CD14-positive monocyte (primary cell): Measurements from ENCODE around the gene PLXNA4. TPM values are rescaled to one million over a fixed set of nuclear protein-coding genes. Genes with fewer than 3 reads are reported as not detected.

Source experiments
- DNase-seq, 3 donors: peaks; one replicate each; pipeline ENCODE4 v3.0.0-alpha.2; 2011 to 2022
- H2AFZ ChIP-seq: 2 replicates; pipeline ENCODE4 v1.6.0; 2012; ENCODE audit warnings: mild to moderate bottlenecking, low read depth, low read length, inconsistent platforms; ENCODE audit not compliant: insufficient read depth, poor library complexity, severe bottlenecking
- H3K27ac ChIP-seq, 2 donors: 1 replicate in 1 of 2; 2 replicates in 1 of 2; pipeline ENCODE4 v1.5.1; 2012 to 2013; ENCODE audit warnings: low read length in 2 of 2, control low read depth in 1 of 2, inconsistent platforms in 1 of 2, low read depth in 1 of 2, mild to moderate bottlenecking in 1 of 2
- H3K27me3 ChIP-seq, 2 donors: one replicate each; pipeline versions ENCODE4 v1.6.0 to v1.6.1; 2011 to 2013; ENCODE audit warnings: low read length in 2 of 2; ENCODE audit not compliant: control insufficient read depth in 2 of 2, insufficient read depth in 2 of 2
- H3K36me3 ChIP-seq, 2 donors: replicated peaks in 1 of 2; 1 replicate in 1 of 2; 2 replicates in 1 of 2; pipeline versions ENCODE4 v1.5.1 to v1.6.1; 2012 to 2013; ENCODE audit warnings: low read length in 2 of 2, control low read depth in 1 of 2, inconsistent platforms in 1 of 2, mild to moderate bottlenecking in 1 of 2; ENCODE audit not compliant: insufficient read depth in 2 of 2, control insufficient read depth in 1 of 2
- H3K4me1 ChIP-seq, 2 donors: 1 replicate in 1 of 2; 2 replicates in 1 of 2; pipeline versions ENCODE4 v1.5.1 to v1.6.1; 2012 to 2013; ENCODE audit warnings: low read length in 2 of 2, control low read depth in 1 of 2, inconsistent platforms in 1 of 2, mild to moderate bottlenecking in 1 of 2, moderate library complexity in 1 of 2; ENCODE audit not compliant: insufficient read depth in 2 of 2, control insufficient read depth in 1 of 2
- H3K4me2 ChIP-seq: replicated peaks from 2 replicates; pipeline ENCODE3; 2012; ENCODE audit warnings: low read length, moderate library complexity, mild to moderate bottlenecking; ENCODE audit not compliant: poor library complexity, severe bottlenecking; ENCODE audit errors: extremely low read depth
- H3K4me3 ChIP-seq, 3 experiments: fragments of 200-600 bp in 1 of 3; sonication (generic) in 1 of 3; replicated peaks in 1 of 3; 1 replicate in 2 of 3; 2 replicates in 1 of 3; pipeline ENCODE4 v1.5.1; 2011 to 2013; ENCODE audit warnings: low read length in 3 of 3, mild to moderate bottlenecking in 3 of 3, control low read depth in 2 of 3, low read depth in 2 of 3, inconsistent platforms in 1 of 3, moderate library complexity in 1 of 3
- H3K79me2 ChIP-seq: 2 replicates; pipeline ENCODE4 v1.6.0; 2012; ENCODE audit warnings: mild to moderate bottlenecking, control low read depth, inconsistent platforms, low read length, moderate library complexity; ENCODE audit not compliant: insufficient read depth
- H3K9ac ChIP-seq: 2 replicates; pipeline ENCODE4 v1.6.0; 2017; ENCODE audit warnings: low read length, mild to moderate bottlenecking; ENCODE audit not compliant: insufficient read depth, poor library complexity, severe bottlenecking
- H3K9me3 ChIP-seq, 2 donors: replicated peaks in 1 of 2; 1 replicate in 1 of 2; 2 replicates in 1 of 2; pipeline versions ENCODE4 v1.5.1 to v1.6.1; 2012 to 2013; ENCODE audit warnings: low read length in 2 of 2, control low read depth in 1 of 2; ENCODE audit not compliant: control insufficient read depth in 1 of 2, insufficient read depth in 1 of 2
- H4K20me1 ChIP-seq: 2 replicates; pipeline ENCODE4 v1.6.0; 2012; ENCODE audit warnings: mild to moderate bottlenecking, low read length, control low read depth, moderate library complexity; ENCODE audit not compliant: insufficient read depth
- H3K27ac Mint-ChIP-seq, 7 donors: one replicate each; pipeline ENCODE4 v1.8.0; 2020; ENCODE audit warnings: mild to moderate bottlenecking in 7 of 7, mixed read lengths in 7 of 7, moderate library complexity in 6 of 7, inconsistent platforms in 2 of 7
- H3K27me3 Mint-ChIP-seq, 3 donors: one replicate each; pipeline ENCODE4 v1.8.0; 2021 to 2022; ENCODE audit warnings: low read depth in 3 of 3, mild to moderate bottlenecking in 3 of 3, mixed read lengths in 3 of 3, moderate library complexity in 3 of 3, inconsistent platforms in 1 of 3
- H3K36me3 Mint-ChIP-seq, 2 donors: one replicate each; pipeline ENCODE4 v1.8.0; 2020; ENCODE audit warnings: mixed read lengths in 2 of 2, inconsistent platforms in 1 of 2, mild to moderate bottlenecking in 1 of 2
- H3K4me1 Mint-ChIP-seq: one replicate; pipeline ENCODE4 v1.8.0; 2020; ENCODE audit warnings: mild to moderate bottlenecking, mixed read lengths
- H3K4me3 Mint-ChIP-seq, 2 donors: one replicate each; pipeline ENCODE4 v1.8.0; 2020; ENCODE audit warnings: mild to moderate bottlenecking in 2 of 2, mixed read lengths in 2 of 2, moderate library complexity in 1 of 2
- H3K9me3 Mint-ChIP-seq, 7 donors: one replicate each; pipeline ENCODE4 v1.8.0; 2020 to 2022; ENCODE audit warnings: mixed read lengths in 7 of 7, mild to moderate bottlenecking in 6 of 7, moderate library complexity in 6 of 7, inconsistent platforms in 2 of 7
- CTCF ChIP-seq: fragments of 200-600 bp; IDR thresholded peaks from one replicate; pipeline ENCODE4 v1.8.0; 2022; ENCODE audit warnings: antibody characterized with exemption, mild to moderate bottlenecking
- WGBS: methylation state at CpG from one replicate; pipeline ENCODE4 v1.1.5; 2013; ENCODE audit warnings: missing lambda C conversion rate; ENCODE audit not compliant: insufficient coverage; 5-methylcytosine and 5-hydroxymethylcytosine counted together
- intact Hi-C, 2 donors: fragments of 100-400 bp; cut with micrococcal nuclease; formaldehyde crosslinking; loops; one replicate each; pipeline versions ENCODE4 v1.15.0 to v1.15.1; 2023
- polyA plus RNA-seq, 3 donors: library from polyadenylated mRNA; depleted of rRNA in 1 of 3; unstranded in 2 of 3; stranded (reverse) in 1 of 3; fragments of 300-500 nt in 2 of 3; fragments of >200 nt in 1 of 3; fragmentation: Illumina TruSeq in 2 of 3; gene quantifications; 1 replicate in 2 of 3; 2 replicates in 1 of 3; pipeline ENCODE4 v1.2.3, GENCODE V29; 2012 to 2021

Gene PLXNA4
- polyA plus RNA-seq, 3 donors = not detected

GRCh38 chr7:132261327-132262159 is 314.7 kb downstream of the PLXNA4 start:
- intact Hi-C loops = no loop called here

GRCh38 chr7:132258231-132258630 is 318.0 kb downstream of the PLXNA4 start:
- Histone ChIP-seq H3K4me1 (no peaks in the 10 kb centered on the region), H4K20me1 (no peaks in the 10 kb centered on the region), H2AFZ (no peak overlapping the region), H3K4me2 (no peak overlapping the region), H3K9ac (no peak overlapping the region), H3K9me3 (no peaks in the 10 kb centered on the region), H3K27ac (no peak overlapping the region), H3K27me3 (no peaks in the 10 kb centered on the region), H3K4me3 (no peak overlapping the region), H3K79me2 (no peaks in the 10 kb centered on the region), H3K36me3 (no peaks in the 10 kb centered on the region)
- H3K4me3 Mint-ChIP-seq = no peak overlapping the region
- DNase-seq = no peak
- TF ChIP-seq CTCF = no peak
- no peak overlapping the region for H3K27ac Mint-ChIP-seq
- peaks cover 3 to 11% (median 8%) of the 10 kb centered on the region in 3 donors for H3K27me3 Mint-ChIP-seq
- H3K36me3 Mint-ChIP-seq = no peaks in the 10 kb centered on the region
- intact Hi-C loops = no loop called here
- no peaks in the 10 kb centered on the region for H3K4me1 Mint-ChIP-seq
- H3K9me3 Mint-ChIP-seq = no peaks in the 10 kb centered on the region
- WGBS = 97% methylated on average over 4 of the region's 7 CpGs

More at GRCh38 chr7:132261327-132262159, 314.7 kb downstream of the PLXNA4 start:
- H2AFZ ChIP-seq = no peak overlapping the region
- Mint-ChIP-seq H3K4me3 (no peak overlapping the region), H3K27ac (no peak overlapping the region), H3K27me3 (peaks cover 0 to 7% (median 3%) of the 10 kb centered on the region in 3 donors), H3K36me3 (no peaks in the 10 kb centered on the region), H3K4me1 (no peaks in the 10 kb centered on the region), H3K9me3 (peaks cover 0 to 1% (median 0%) of the 10 kb centered on the region in 7 donors)
- H3K27me3 ChIP-seq = no peaks in the 10 kb centered on the region
- 96% methylated on average over 4 of the region's 10 CpGs for WGBS
- no peak overlapping the region for H3K27ac ChIP-seq
- no peaks in the 10 kb centered on the region for H3K36me3 ChIP-seq
- no peak overlapping the region for H3K4me2 ChIP-seq
- no peak overlapping the region for H3K4me3 ChIP-seq
- no peak for TF ChIP-seq CTCF
- H3K9me3 ChIP-seq = no peaks in the 10 kb centered on the region
- H4K20me1 ChIP-seq = no peaks in the 10 kb centered on the region
- no peaks in the 10 kb centered on the region for H3K79me2 ChIP-seq
- no peak for DNase-seq
- H3K4me1 ChIP-seq = no peaks in the 10 kb centered on the region
- H3K9ac ChIP-seq = no peak overlapping the region
